Measurements from ENCODE around the gene RALGPS1. TPM values are rescaled to one million over a fixed set of nuclear protein-coding genes. Genes with fewer than 3 reads are reported as not detected.
"Not testable (repeated sequence)": the region's sequence is repeated elsewhere in the genome, so short reads cannot be mapped to it uniquely, and the experiment has no call there.

Gene RALGPS1
- total RNA-seq, 2 experiments from 2014 or later, result 2.1 to 2.4 TPM

- Mint-ChIP-seq H3K27ac (no peak overlapping the region), H3K4me3 (no peak overlapping the region), H3K36me3 (ENCODE audit: low read depth) (no peaks in the 10 kb centered on the region), H3K4me1 (ENCODE audit: low read depth) (no peaks in the 10 kb centered on the region), H3K27me3 (ENCODE audit: low read depth) (no peaks in the 10 kb centered on the region), H3K9me3 (no peaks in the 10 kb centered on the region)
- CTCF ChIA-PET, result interaction anchor here (1.0 kb wide), 1 partner anchor 15 kb away, joined by 3 read pairs; no protein-coding TSS in a partner anchor
- intact Hi-C loops (cut with micrococcal nuclease), result no loop called here
- DNase-seq, result no peak
These were observed 254.4 kb downstream of the RALGPS1 start for GRCh38 chr9:127168756-127169574.

- Mint-ChIP-seq H3K36me3 (ENCODE audit: low read depth) (no peaks in the 10 kb centered on the region), H3K9me3 (no peaks in the 10 kb centered on the region), H3K27me3 (ENCODE audit: low read depth) (no peaks in the 10 kb centered on the region), H3K4me1 (ENCODE audit: low read depth) (no peaks in the 10 kb centered on the region), H3K27ac (no peak overlapping the region), H3K4me3 (no peak overlapping the region)
- CTCF ChIA-PET, result no interaction called here
- DNase-seq, result no peak
- intact Hi-C loops (cut with micrococcal nuclease), result no loop called here
These were observed 254.9 kb downstream of the RALGPS1 start for GRCh38 chr9:127169575-127169883.

GRCh38 chr9:127170103-127170502 lies 255.5 kb downstream of the RALGPS1 start:
- Mint-ChIP-seq H3K36me3 (ENCODE audit: low read depth) (no peaks in the 10 kb centered on the region), H3K4me3 (no peak overlapping the region), H3K27ac (no peak overlapping the region), H3K27me3 (ENCODE audit: low read depth) (no peaks in the 10 kb centered on the region), H3K9me3 (no peaks in the 10 kb centered on the region), H3K4me1 (ENCODE audit: low read depth) (no peaks in the 10 kb centered on the region)
- CTCF ChIA-PET, result interaction anchor here (1.3 kb wide), 1 partner anchor 28 kb away, joined by 4 read pairs; no protein-coding TSS in a partner anchor
- DNase-seq, result no peak
- intact Hi-C loops (cut with micrococcal nuclease), result no loop called here

- H3K27ac Mint-ChIP-seq, result no peak overlapping the region
- no peak overlapping the region for H3K4me3 Mint-ChIP-seq
- CTCF ChIA-PET, result interaction anchor here (1.3 kb wide), 1 partner anchor 28 kb away, joined by 4 read pairs; no protein-coding TSS in a partner anchor
- H3K4me1 Mint-ChIP-seq (ENCODE audit: low read depth), result no peaks in the 10 kb centered on the region
- DNase-seq, result no peak
- intact Hi-C loops (cut with micrococcal nuclease), result no loop called here
- H3K36me3 Mint-ChIP-seq (ENCODE audit: low read depth), result no peaks in the 10 kb centered on the region
- H3K27me3 Mint-ChIP-seq (ENCODE audit: low read depth), result no peaks in the 10 kb centered on the region
- H3K9me3 Mint-ChIP-seq, result no peaks in the 10 kb centered on the region
These were observed 256.1 kb downstream of the RALGPS1 start for GRCh38 chr9:127170652-127171051.

- H3K4me1 Mint-ChIP-seq (ENCODE audit: low read depth); H3K36me3 Mint-ChIP-seq (ENCODE audit: low read depth); H3K27ac Mint-ChIP-seq; H3K9me3 Mint-ChIP-seq; H3K4me3 Mint-ChIP-seq; CTCF ChIA-PET; intact Hi-C loops (cut with micrococcal nuclease); DNase-seq; H3K27me3 Mint-ChIP-seq (ENCODE audit: low read depth): not testable (repeated sequence)
These were observed 256.8 kb downstream of the RALGPS1 start for GRCh38 chr9:127171348-127171747.

GRCh38 chr9:127172066-127172707 lies 257.6 kb downstream of the RALGPS1 start:
- CTCF ChIA-PET, result no interaction called here
- Mint-ChIP-seq H3K4me3 (no peak overlapping the region), H3K36me3 (ENCODE audit: low read depth) (no peaks in the 10 kb centered on the region), H3K9me3 (no peaks in the 10 kb centered on the region), H3K27me3 (ENCODE audit: low read depth) (no peaks in the 10 kb centered on the region), H3K4me1 (ENCODE audit: low read depth) (no peaks in the 10 kb centered on the region), H3K27ac (no peak overlapping the region)
- intact Hi-C loops (cut with micrococcal nuclease), result no loop called here
- DNase-seq, result no peak

GRCh38 chr9:127173063-127173462 lies 258.5 kb downstream of the RALGPS1 start:
- H3K27me3 Mint-ChIP-seq (ENCODE audit: low read depth), result no peaks in the 10 kb centered on the region
- H3K36me3 Mint-ChIP-seq (ENCODE audit: low read depth), result no peaks in the 10 kb centered on the region
- intact Hi-C loops (cut with micrococcal nuclease), result no loop called here
- H3K4me3 Mint-ChIP-seq, result no peak overlapping the region
- no peaks in the 10 kb centered on the region for H3K4me1 Mint-ChIP-seq (ENCODE audit: low read depth)
- no peak overlapping the region for H3K27ac Mint-ChIP-seq
- no peak for DNase-seq
- CTCF ChIA-PET, result no interaction called here
- no peaks in the 10 kb centered on the region for H3K9me3 Mint-ChIP-seq

GRCh38 chr9:127174386-127175318 lies 260.1 kb downstream of the RALGPS1 start:
- CTCF ChIA-PET, result interaction anchor here (0.6 kb wide), 1 partner anchor 10 kb away, joined by 3 read pairs; no protein-coding TSS in a partner anchor
- Mint-ChIP-seq H3K27me3 (ENCODE audit: low read depth) (no peaks in the 10 kb centered on the region), H3K36me3 (ENCODE audit: low read depth) (no peaks in the 10 kb centered on the region), H3K4me3 (no peak overlapping the region), H3K9me3 (no peaks in the 10 kb centered on the region), H3K4me1 (ENCODE audit: low read depth) (no peaks in the 10 kb centered on the region), H3K27ac (no peak overlapping the region)
- peak; percentile 2 for DNase-seq
- intact Hi-C loops (cut with micrococcal nuclease), result no loop called here

GRCh38 chr9:127175319-127175715 lies 260.7 kb downstream of the RALGPS1 start:
- intact Hi-C loops (cut with micrococcal nuclease), result no loop called here
- no peaks in the 10 kb centered on the region for H3K27me3 Mint-ChIP-seq (ENCODE audit: low read depth)
- H3K27ac Mint-ChIP-seq, result no peak overlapping the region
- no peak overlapping the region for H3K4me3 Mint-ChIP-seq
- DNase-seq, result no peak
- no peaks in the 10 kb centered on the region for H3K9me3 Mint-ChIP-seq
- H3K36me3 Mint-ChIP-seq (ENCODE audit: low read depth), result no peaks in the 10 kb centered on the region
- CTCF ChIA-PET, result interaction anchor here (0.6 kb wide), 1 partner anchor 10 kb away, joined by 3 read pairs; no protein-coding TSS in a partner anchor
- H3K4me1 Mint-ChIP-seq (ENCODE audit: low read depth), result no peaks in the 10 kb centered on the region

GRCh38 chr9:127175764-127176163 lies 261.2 kb downstream of the RALGPS1 start:
- Mint-ChIP-seq H3K27ac (no peak overlapping the region), H3K4me3 (no peak overlapping the region), H3K9me3 (no peaks in the 10 kb centered on the region), H3K36me3 (ENCODE audit: low read depth) (no peaks in the 10 kb centered on the region), H3K27me3 (ENCODE audit: low read depth) (no peaks in the 10 kb centered on the region), H3K4me1 (ENCODE audit: low read depth) (no peaks in the 10 kb centered on the region)
- intact Hi-C loops (cut with micrococcal nuclease), result no loop called here
- CTCF ChIA-PET, result interaction anchor here (0.6 kb wide), 1 partner anchor 11 kb away, joined by 3 read pairs; no protein-coding TSS in a partner anchor
- peak; percentile 2 for DNase-seq

GRCh38 chr9:127176631-127177030 lies 262.0 kb downstream of the RALGPS1 start:
- H3K27ac Mint-ChIP-seq, result no peak overlapping the region
- CTCF ChIA-PET, result no interaction called here
- no peak overlapping the region for H3K4me3 Mint-ChIP-seq
- H3K9me3 Mint-ChIP-seq, result no peaks in the 10 kb centered on the region
- no peaks in the 10 kb centered on the region for H3K4me1 Mint-ChIP-seq (ENCODE audit: low read depth)
- no peak for DNase-seq
- H3K36me3 Mint-ChIP-seq (ENCODE audit: low read depth), result no peaks in the 10 kb centered on the region
- H3K27me3 Mint-ChIP-seq (ENCODE audit: low read depth), result no peaks in the 10 kb centered on the region
- intact Hi-C loops (cut with micrococcal nuclease), result no loop called here

GRCh38 chr9:127177231-127177630 lies 262.6 kb downstream of the RALGPS1 start:
- DNase-seq, result no peak
- Mint-ChIP-seq H3K27me3 (ENCODE audit: low read depth) (no peaks in the 10 kb centered on the region), H3K27ac (no peak overlapping the region), H3K4me3 (no peak overlapping the region), H3K4me1 (ENCODE audit: low read depth) (no peaks in the 10 kb centered on the region), H3K36me3 (ENCODE audit: low read depth) (no peaks in the 10 kb centered on the region), H3K9me3 (no peaks in the 10 kb centered on the region)
- intact Hi-C loops (cut with micrococcal nuclease), result no loop called here
- CTCF ChIA-PET, result no interaction called here

All from activated naive CD4-positive, alpha-beta T cell treated with anti-CD3 and anti-CD28 coated beads for 36 hours (primary cell).